GM19395 (cell line): ENCODE data around the gene DAB2.
"Not testable (repeated sequence)": the region's sequence is repeated elsewhere in the genome, so short reads cannot be mapped to it uniquely, and the experiment has no call there.

Experiments used
- ATAC-seq: cut with Tn5 transposase; IDR thresholded peaks from one replicate; pipeline ENCODE4 v1.9.1; 2021; ENCODE audit warnings: mild to moderate bottlenecking, moderate library complexity; ENCODE audit not compliant: unreplicated experiment

The DAB2 gene

DNA sequence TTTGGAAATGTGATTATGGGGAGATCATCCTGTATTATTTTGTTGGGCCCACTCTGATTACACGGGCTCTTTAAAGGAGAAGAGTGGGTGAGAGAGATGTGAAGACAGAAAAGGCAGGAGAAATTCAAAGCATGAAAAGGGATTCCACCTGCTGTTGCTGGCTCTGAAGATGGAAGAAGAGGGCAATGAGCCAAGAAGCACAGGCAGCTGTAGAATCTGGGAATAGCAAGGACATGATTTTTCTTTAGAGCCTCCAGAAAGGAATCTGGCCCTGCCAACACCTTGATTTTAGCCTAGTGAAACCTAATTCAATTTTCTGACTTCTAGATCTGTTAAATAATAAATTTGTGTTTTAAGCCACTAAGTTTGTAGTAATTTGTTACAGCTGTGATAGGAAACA, 71.8 kb downstream of the DAB2 start:
- no peak for ATAC-seq

DNA sequence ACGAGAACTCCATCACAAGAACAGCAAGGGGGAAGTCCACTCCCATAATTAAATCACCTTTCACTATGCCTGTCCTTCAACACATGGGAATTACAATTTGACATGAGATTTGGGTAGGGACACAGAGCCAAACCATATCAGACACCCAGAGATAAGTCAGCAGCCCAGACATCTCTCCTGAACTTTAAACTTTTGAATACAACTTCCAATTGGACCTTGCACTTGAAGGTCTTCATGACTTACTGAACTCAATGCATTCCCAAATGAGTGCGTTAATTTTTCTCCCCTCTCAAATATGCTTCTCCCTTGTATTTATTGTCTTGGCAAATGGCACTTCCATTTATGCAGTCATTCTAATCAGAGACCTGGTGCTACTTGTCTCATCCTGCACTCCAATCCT, 72.6 kb downstream of the DAB2 start:
- ATAC-seq, result no peak

DNA sequence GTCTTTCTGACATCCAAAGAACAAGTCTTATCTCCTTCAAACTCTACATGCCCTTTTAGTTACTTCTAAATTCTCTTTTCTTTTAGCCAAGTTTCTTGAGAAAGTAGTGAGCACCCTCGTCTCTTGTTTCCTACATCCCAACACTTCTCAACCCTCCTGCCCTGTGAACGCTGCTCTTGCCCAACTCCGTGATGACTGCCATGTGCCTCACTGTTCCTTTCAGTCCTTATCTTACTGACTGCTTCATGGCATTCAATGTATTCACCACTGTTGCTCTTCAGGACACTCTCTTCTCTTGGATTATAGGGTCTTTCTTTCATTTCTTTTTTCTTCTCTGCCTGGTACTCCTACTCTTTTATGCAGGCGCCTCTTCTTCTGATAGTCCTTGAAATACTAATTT, 75.3 kb downstream of the DAB2 start:
- ATAC-seq, result no peak

DNA sequence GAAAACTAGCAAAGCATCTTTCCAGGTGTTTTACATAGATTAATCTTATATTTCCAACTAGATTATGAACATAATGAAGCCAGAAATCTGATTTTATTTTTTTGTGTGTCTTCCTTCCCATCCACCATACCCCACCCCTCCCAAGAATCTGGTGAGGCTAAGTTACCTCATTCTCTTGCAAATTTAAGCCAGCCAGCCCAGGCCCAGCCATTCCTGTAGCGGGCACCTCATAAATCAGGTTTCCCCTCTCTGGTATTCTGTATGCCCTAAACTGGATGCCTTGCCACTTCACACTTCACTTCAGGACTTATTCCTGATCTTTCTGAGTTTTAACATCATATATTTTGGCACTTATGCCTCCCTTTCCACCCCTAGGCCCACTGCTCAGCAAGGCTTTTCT, 82.3 kb downstream of the DAB2 start:
- ATAC-seq, result no peak

DNA sequence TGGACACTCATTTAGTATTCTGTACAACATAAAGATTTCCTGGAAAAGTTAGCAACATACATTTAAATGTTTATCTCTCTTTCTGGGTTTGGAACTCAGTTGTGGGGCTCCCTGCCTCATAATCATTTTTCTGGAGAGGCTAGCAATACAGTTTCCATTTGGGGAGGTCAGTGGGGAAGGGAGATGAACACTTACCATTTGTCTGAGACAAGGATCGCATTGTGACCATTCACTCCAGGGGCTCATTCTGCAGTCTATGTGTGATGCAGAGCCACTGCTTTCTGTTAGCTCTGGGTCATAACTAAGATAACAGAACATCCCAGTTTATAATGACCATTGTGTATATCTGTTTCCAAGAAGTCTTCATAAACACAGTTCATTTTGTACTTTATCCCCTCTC, 82.9 kb downstream of the DAB2 start:
- no peak for ATAC-seq

DNA sequence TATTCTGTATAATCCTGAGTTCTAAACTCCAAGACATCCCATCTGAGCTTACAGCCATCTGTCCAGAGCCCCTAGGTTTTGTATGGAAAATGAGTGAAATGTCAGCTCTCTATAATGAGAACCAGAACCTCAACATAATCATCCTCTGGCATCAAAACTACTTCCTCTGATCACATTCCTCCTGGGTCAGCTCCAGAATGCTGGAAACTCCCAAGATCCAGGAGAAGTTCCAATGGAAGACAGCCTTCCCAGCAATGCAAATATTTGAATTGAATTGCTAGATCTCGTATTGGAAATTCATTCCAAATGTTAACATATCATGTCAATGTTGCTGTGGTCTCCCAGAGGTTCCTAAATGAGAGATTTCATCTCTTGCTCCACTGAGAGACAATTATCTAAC, 84.3 kb downstream of the DAB2 start:
- no peak for ATAC-seq

DNA sequence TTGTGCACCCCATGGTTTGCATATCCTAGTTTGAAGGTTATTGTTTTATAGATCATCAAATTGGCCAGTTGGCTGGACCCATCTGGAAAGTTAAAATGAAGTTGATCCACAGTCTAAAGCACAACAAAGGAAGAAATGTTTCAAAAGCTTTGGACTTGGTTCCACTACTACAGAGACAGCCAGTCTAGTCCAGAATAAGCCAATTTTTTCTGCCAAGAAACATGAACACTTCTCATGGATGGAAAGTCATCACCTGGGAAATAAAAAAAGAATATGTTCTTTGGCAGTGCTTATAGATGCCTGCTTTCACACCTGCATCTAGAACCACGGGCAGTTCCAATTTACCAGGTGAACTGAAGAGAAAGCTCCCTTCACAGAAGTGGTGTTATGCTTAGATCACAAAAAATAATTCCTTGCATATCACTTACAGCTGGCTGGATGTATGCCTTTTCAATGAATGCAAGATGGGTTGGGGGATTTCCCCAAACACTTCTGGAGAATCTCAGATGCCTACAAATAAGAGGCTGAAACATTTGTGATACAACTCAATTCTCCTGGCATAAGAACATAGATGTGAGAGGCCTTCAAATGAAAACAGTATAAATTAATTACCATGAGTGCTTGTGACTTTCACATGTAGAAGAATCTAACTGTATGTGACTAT, 87.4 kb downstream of the DAB2 start:
- ATAC-seq, result no peak

DNA sequence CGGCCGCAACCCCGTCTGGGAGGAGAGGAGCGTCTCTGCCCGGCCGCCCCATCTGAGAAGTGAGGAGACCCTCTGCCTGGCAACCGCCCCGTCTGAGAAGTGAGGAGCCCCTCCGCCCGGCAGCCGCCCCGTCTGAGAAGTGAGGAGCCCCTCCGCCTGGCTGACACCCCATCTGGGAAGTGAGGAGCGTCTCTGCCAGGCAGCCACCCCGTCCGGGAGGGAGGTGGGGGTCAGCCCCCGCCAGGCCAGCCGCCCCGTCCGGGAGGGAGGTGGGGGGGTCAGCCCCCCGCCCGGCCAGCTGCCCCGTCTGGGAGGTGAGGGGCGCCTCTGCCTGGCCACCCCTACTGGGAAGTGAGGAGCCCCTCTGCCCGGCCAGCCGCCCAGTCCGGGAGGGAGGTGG, 90.5 kb downstream of the DAB2 start:
- not testable (repeated sequence) for ATAC-seq

DNA sequence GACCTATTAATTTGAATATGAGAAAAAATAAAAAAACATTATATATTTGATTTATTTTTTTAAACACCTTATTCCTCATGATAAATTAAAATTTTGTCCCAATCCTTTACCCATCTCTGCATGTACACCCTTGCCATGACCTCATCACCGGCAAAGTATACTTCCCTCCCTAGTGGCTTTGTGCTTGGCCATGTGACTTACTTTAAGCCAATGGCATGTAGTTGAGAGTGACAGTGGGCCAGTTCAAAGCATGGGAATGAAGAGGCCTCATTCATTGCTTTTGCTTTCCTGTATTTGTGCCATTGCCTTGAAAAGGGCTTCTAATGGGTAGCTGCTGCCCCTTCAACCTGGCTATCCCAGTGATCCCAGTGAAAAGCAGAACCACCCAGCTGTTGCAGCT, 91.7 kb downstream of the DAB2 start:
- no peak for ATAC-seq

DNA sequence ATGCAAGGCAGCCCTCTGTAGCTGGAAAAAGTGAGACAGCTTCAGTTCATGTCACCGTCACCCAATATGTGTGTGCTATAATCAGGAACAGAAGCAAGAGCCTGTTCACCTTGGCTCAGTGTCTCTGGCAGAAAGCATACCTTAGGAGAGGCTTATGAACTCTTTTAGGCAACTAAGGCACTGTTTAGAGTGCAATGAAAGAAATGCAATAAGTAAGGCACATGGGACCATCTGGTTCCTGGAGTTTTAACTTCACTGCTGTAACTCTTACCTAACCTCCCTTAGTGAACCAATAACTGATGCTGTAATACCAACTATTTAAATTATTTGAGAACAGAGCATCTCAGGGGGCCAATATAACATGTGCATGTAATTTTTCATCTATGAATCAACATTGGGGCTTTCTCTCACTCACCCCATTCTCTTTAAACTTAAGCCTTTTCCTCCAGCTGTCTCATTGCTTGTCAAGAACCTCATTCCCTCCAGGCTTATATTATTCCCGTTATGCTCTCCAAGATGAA, 92.9 kb downstream of the DAB2 start:
- ATAC-seq, result no peak

DNA sequence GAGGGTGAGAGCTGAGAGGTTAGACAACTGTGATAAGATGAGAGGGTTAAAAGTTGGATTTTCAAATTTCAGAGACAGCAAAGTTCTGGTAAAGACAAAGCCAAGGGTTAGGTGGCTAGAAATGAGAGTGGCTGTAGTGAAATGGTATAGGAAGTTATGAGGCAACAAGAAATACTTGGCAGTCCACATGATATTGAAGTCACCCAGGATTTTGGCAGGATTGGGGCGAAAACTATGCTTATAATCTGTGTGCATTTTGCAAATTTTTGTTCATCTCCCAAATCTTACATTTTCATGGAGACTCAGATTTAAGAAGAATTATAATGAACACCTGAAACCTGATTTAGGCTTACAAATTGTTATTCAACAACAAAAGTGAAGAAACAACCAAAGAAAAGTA, 96.0 kb downstream of the DAB2 start:
- no peak for ATAC-seq

DNA sequence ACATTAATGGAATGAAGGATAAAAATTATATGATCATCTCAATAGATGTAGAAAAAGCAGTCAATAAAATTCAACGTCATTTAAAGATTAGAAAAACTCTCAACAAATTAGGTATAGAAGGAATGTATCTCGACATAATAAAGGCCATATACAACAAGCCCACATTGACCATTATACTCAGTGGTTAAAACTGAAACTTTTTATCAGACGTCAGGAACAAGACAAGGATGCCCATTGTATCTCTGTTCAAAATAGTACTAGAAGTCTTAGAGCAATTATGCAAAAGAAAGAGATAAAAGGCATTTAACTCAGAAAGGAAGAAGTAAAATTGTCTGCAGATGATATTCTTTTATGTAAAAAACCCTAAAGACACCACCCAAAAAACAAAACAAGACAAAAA, 101.2 kb downstream of the DAB2 start:
- ATAC-seq, result no peak
